HCT116 (cell line): ENCODE measurements around the gene NHSL2. TPM values are rescaled to one million over a fixed set of nuclear protein-coding genes. Genes with fewer than 3 reads are reported as not detected.

Experiments used
- ATAC-seq: fragments of 200-7000 bp; cut with Tn5 transposase; 2 replicates; pipeline ENCODE4 v1.9.1; 2020; ENCODE audit warnings: mild to moderate bottlenecking, moderate library complexity
- BruUV-seq: library from RNA; stranded (reverse); fragments of 400-500 nt; replicated peaks from 2 replicates; lab custom pipeline; 2021; lab: Mats Ljungman, UMichigan
- CTCF ChIA-PET: fragments of 300-600 bp; sonication (Branson Sonifier 250); formaldehyde crosslinking; loops from one replicate; lab custom pipeline; 2021; ENCODE audit warnings: antibody characterized with exemption; lab: Charles Lee
- POLR2A ChIA-PET: fragments of 300-600, 350-600 bp; sonication (Branson Sonifier 250); formaldehyde crosslinking; loops from one replicate; lab custom pipeline; 2021; ENCODE audit warnings: antibody characterized with exemption; lab: Charles Lee
- RAD21 ChIA-PET, 2 experiments: fragments of 300-600 bp; sonication (Branson Sonifier 250); formaldehyde crosslinking; loops; one replicate each; lab custom pipeline; 2023; ENCODE audit warnings: low total read pairs in 2 of 2; ENCODE audit not compliant: uncharacterized antibody in 2 of 2, unreplicated experiment in 2 of 2, low non-redundant PET in 1 of 2; lab: Charles Lee
- DNase-seq: peaks from one replicate; pipeline ENCODE4 v3.0.0-alpha.2; 2010; ENCODE audit warnings: low read depth, low spot score
- H2AFZ ChIP-seq: fragments of 200-600 bp; shearing (Covaris generic), sonication (generic); 2 replicates; pipeline ENCODE4 v1.6.1; 2017; ENCODE audit warnings: low read depth, mixed run types, mixed read lengths, antibody characterized with exemption, low read length; ENCODE audit not compliant: poor library complexity, severe bottlenecking
- H3K27ac ChIP-seq: 2 replicates; pipeline ENCODE4 v1.5.1; 2012; ENCODE audit warnings: low read depth, low read length
- H3K27me3 ChIP-seq: fragments of 200-600 bp; sonication (generic); 2 replicates; pipeline ENCODE4 v1.6.1; 2016; ENCODE audit warnings: mixed run types, low read length, mixed read lengths; ENCODE audit not compliant: insufficient read depth
- H3K36me3 ChIP-seq, 2 experiments: fragments of 200-500 bp in 1 of 2; fragments of 200-600 bp in 1 of 2; sonication (Bioruptor generic) in 1 of 2; sonication (generic) in 1 of 2; 2 replicates each; pipeline versions ENCODE4 v1.5.1 to v1.6.1; 2014 to 2016; ENCODE audit warnings: low read length in 2 of 2, inconsistent platforms in 1 of 2, mixed read lengths in 1 of 2, mixed run types in 1 of 2; ENCODE audit not compliant: insufficient read depth in 2 of 2, control insufficient read depth in 1 of 2
- H3K4me1 ChIP-seq, 2 experiments: fragments of 200-600 bp in 1 of 2; sonication (generic) in 1 of 2; 2 replicates each; pipeline versions ENCODE4 v1.5.1 to v1.6.1; 2012 to 2017; ENCODE audit warnings: low read length in 2 of 2, inconsistent platforms in 1 of 2, mild to moderate bottlenecking in 1 of 2, mixed read lengths in 1 of 2, mixed run types in 1 of 2, moderate library complexity in 1 of 2; ENCODE audit not compliant: insufficient read depth in 2 of 2, control insufficient read depth in 1 of 2
- H3K4me2 ChIP-seq: fragments of 200-600 bp; sonication (generic); 2 replicates; pipeline ENCODE4 v1.6.1; 2017; ENCODE audit warnings: mixed run types, low read length, mixed read lengths
- H3K4me3 ChIP-seq, 2 experiments: fragments of 200-600 bp in 1 of 2; sonication (generic) in 1 of 2; replicated peaks in 1 of 2; 2 replicates each; pipeline ENCODE4 v1.5.1; 2011 to 2016; ENCODE audit warnings: low read length in 2 of 2, control low read depth in 1 of 2, low read depth in 1 of 2, mild to moderate bottlenecking in 1 of 2, mixed read lengths in 1 of 2, mixed run types in 1 of 2
- H3K79me2 ChIP-seq: fragments of 200-600 bp; sonication (generic); 2 replicates; pipeline ENCODE4 v1.6.1; 2017; ENCODE audit warnings: mild to moderate bottlenecking, mixed run types, low read length, moderate library complexity, mixed read lengths; ENCODE audit not compliant: insufficient read depth
- H3K9ac ChIP-seq: fragments of 200-600 bp; sonication (generic); 2 replicates; pipeline ENCODE4 v1.6.1; 2016; ENCODE audit warnings: low read length, mixed read lengths
- H3K9me2 ChIP-seq: fragments of 200-600 bp; sonication (generic), shearing (Covaris generic); 2 replicates; pipeline ENCODE4 v1.6.1; 2017; ENCODE audit warnings: mixed run types, mild to moderate bottlenecking, moderate library complexity; ENCODE audit not compliant: insufficient read depth
- H3K9me3 ChIP-seq, 2 experiments: fragments of 200-500 bp in 1 of 2; fragments of 200-600 bp in 1 of 2; sonication (Bioruptor generic) in 1 of 2; sonication (generic) in 1 of 2; 2 replicates each; pipeline ENCODE4 v1.6.1; 2014 to 2017; ENCODE audit warnings: low read length in 2 of 2, mixed read lengths in 2 of 2, inconsistent platforms in 1 of 2, low read depth in 1 of 2, mild to moderate bottlenecking in 1 of 2, mixed run types in 1 of 2, moderate library complexity in 1 of 2; ENCODE audit not compliant: control insufficient read depth in 1 of 2, insufficient read depth in 1 of 2
- H4K20me1 ChIP-seq: fragments of 200-600 bp; sonication (generic), shearing (Covaris generic); 2 replicates; pipeline ENCODE4 v1.6.1; 2017; ENCODE audit warnings: mixed run types, mild to moderate bottlenecking, moderate library complexity; ENCODE audit not compliant: insufficient read depth
- FOSL1 ChIP-seq: IDR thresholded peaks from 2 replicates; pipeline ENCODE4 v1.6.1; 2012; ENCODE audit warnings: low read depth
- POLR2A ChIP-seq: IDR thresholded peaks from 2 replicates; pipeline ENCODE4 v1.7.0; 2011; ENCODE audit warnings: borderline replicate concordance; ENCODE audit not compliant: insufficient read depth, insufficient read length; ENCODE audit errors: extremely low read depth
- TCF7L2 ChIP-seq: IDR thresholded peaks from 2 replicates; pipeline ENCODE4 v1.7.0; 2011; ENCODE audit warnings: borderline replicate concordance, inconsistent platforms; ENCODE audit not compliant: insufficient read depth, insufficient read length; ENCODE audit errors: extremely low read depth
- intact Hi-C: fragments of 100-400 bp; cut with micrococcal nuclease; formaldehyde crosslinking; loops from 2 replicates; pipeline ENCODE4 v1.10.0; 2022
- total RNA-seq: library from RNA; stranded (reverse); gene quantifications from one replicate; pipeline ENCODE4 v1.2.1, GENCODE V29; 2021; ENCODE audit not compliant: unreplicated experiment
- TF ChIP-seq, protein P1 (sequence below): IDR thresholded peaks from 2 replicates; pipeline ENCODE4 v1.6.1; 2012

NHSL2 gene
- total RNA-seq, 1 experiment from 2014 or later, result 0.22 TPM

GRCh38 chrX:72145181-72145580 is 234.5 kb downstream of the NHSL2 start:
- BruUV-seq, result no TSS peak
- Histone ChIP-seq H2AFZ (no peak overlapping the region), H3K9me3 (no peaks in the 10 kb centered on the region), H4K20me1 (no peaks in the 10 kb centered on the region), H3K9me2 (no peaks in the 10 kb centered on the region), H3K27ac (no peak overlapping the region)
- DNase-seq (no peak), ATAC-seq (no peak)
- intact Hi-C loops, result no loop called here
- ChIA-PET CTCF (no interaction called here), RAD21 (no interaction called here)
- TF ChIP-seq FOSL1, result no peak
- TF ChIP-seq, all 23 proteins: peak for 0
- no peak overlapping the region for H3K4me3 ChIP-seq
- no peaks in the 10 kb centered on the region for H3K79me2 ChIP-seq
- H3K27me3 ChIP-seq, result no peaks in the 10 kb centered on the region
- no peaks in the 10 kb centered on the region for H3K4me1 ChIP-seq
- H3K4me2 ChIP-seq, result no peak overlapping the region
- no peaks in the 10 kb centered on the region for H3K36me3 ChIP-seq
- no peak overlapping the region for H3K9ac ChIP-seq
- POLR2A ChIA-PET, result no interaction called here

- Histone ChIP-seq H2AFZ (no peak overlapping the region), H3K79me2 (no peaks in the 10 kb centered on the region), H3K9ac (no peak overlapping the region), H3K9me2 (no peaks in the 10 kb centered on the region), H3K4me2 (no peak overlapping the region), H4K20me1 (no peaks in the 10 kb centered on the region), H3K27me3 (no peaks in the 10 kb centered on the region), H3K36me3 (no peaks in the 10 kb centered on the region), H3K4me1 (no peaks in the 10 kb centered on the region), H3K9me3 (no peaks in the 10 kb centered on the region), H3K27ac (no peak overlapping the region), H3K4me3 (no peak overlapping the region)
- TF ChIP-seq POLR2A, result no peak
- TF ChIP-seq, protein P1, sequence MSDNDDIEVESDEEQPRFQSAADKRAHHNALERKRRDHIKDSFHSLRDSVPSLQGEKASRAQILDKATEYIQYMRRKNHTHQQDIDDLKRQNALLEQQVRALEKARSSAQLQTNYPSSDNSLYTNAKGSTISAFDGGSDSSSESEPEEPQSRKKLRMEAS, result no peak
- no peak for TF ChIP-seq TCF7L2
- no TSS peak for BruUV-seq
- CTCF ChIA-PET, result no interaction called here
- POLR2A ChIA-PET, result no interaction called here
- RAD21 ChIA-PET, result no interaction called here
- no peak for DNase-seq
- intact Hi-C loops, result no loop called here
- ATAC-seq, result no peak
These were observed 235.9 kb downstream of the NHSL2 start for GRCh38 chrX:72146527-72146926.
